Upper lobe of left lung (tissue), 6 donors: ENCODE results near the gene ATXN1. TPM values are rescaled to one million over a fixed set of nuclear protein-coding genes. Genes with fewer than 3 reads are reported as not detected.

ENCODE experiments used
- ATAC-seq, 2 donors: fragments of 200-7000 bp; cut with Tn5 transposase; one replicate each; pipeline ENCODE4 v1.9.1; 2022; ENCODE audit warnings: mild to moderate bottlenecking in 2 of 2, moderate library complexity in 2 of 2; ENCODE audit not compliant: low FRiP score in 2 of 2
- DNase-seq, 2 donors: peaks; one replicate each; pipeline ENCODE4 v3.0.0-alpha.2; 2019 to 2020
- H3K27ac ChIP-seq, 4 donors: fragments of 200-600 bp; sonication (generic); one replicate each; pipeline ENCODE4 v1.5.1; 2016 to 2019
- H3K27me3 ChIP-seq, 4 donors: fragments of 200-600 bp; sonication (generic); one replicate each; pipeline ENCODE4 v1.5.1; 2017 to 2019
- H3K36me3 ChIP-seq, 4 donors: fragments of 200-600 bp; sonication (generic); one replicate each; pipeline ENCODE4 v1.5.1; 2016 to 2019
- H3K4me1 ChIP-seq, 4 donors: fragments of 200-600 bp; sonication (generic); one replicate each; pipeline ENCODE4 v1.5.1; 2018 to 2019
- H3K4me3 ChIP-seq, 4 donors: fragments of 200-600 bp; sonication (generic); one replicate each; pipeline ENCODE4 v1.5.1; 2017 to 2019; ENCODE audit warnings: mild to moderate bottlenecking in 2 of 4, moderate library complexity in 1 of 4
- H3K9me3 ChIP-seq, 4 donors: fragments of 200-600 bp; sonication (generic); one replicate each; pipeline ENCODE4 v1.5.1; 2018 to 2019
- CTCF ChIP-seq, 6 experiments: fragments of 450-650 bp in 4 of 6; fragments of 200-600 bp in 2 of 6; sonication (generic) in 2 of 6; IDR thresholded peaks; one replicate each; pipeline ENCODE4 v1.5.1; 2016 to 2019; ENCODE audit warnings: antibody characterized with exemption in 6 of 6
- EP300 ChIP-seq, 4 donors: sonication (generic); formaldehyde crosslinking; IDR thresholded peaks; one replicate each; pipeline ENCODE4 v1.5.1; 2017; ENCODE audit warnings: antibody characterized with exemption in 4 of 4, control low read depth in 2 of 4
- POLR2A ChIP-seq, 4 donors: fragments of 450-650 bp; IDR thresholded peaks; one replicate each; pipeline ENCODE4 v1.5.1; 2016 to 2017; ENCODE audit warnings: antibody characterized with exemption in 4 of 4, mild to moderate bottlenecking in 2 of 4
- POLR2AphosphoS5 ChIP-seq, 2 donors: sonication (generic); formaldehyde crosslinking; IDR thresholded peaks; one replicate each; pipeline ENCODE4 v1.5.1; 2017; ENCODE audit warnings: antibody characterized with exemption in 2 of 2
- WGBS, 2 donors: methylation state at CpG; one replicate each; pipeline ENCODE4 v1.1.5; 2017 to 2018; 5-methylcytosine and 5-hydroxymethylcytosine counted together
- total RNA-seq, 6 donors: library from RNA; depleted of rRNA in 4 of 6; stranded (reverse); fragments of >200 nt in 4 of 6; gene quantifications; one replicate each; pipeline versions ENCODE4 v1.1.0 to v1.2.1, GENCODE V29; 2016 to 2021
- donor health status: DM: no; HTN: no; CAD: no; lungs with moderate emphysema.
- donor health status: DM: no; HTN: yes; CAD: no; lungs with severe emphysema.

Gene ATXN1
- total RNA-seq, 6 donors from 2014 or later = 44.2 to 106 (median 71.7) TPM

GRCh38 chr6:16539086-16539931, 222.0 kb downstream of the ATXN1 start:
- ATAC-seq (no peak), DNase-seq (no peak)
- whole genome bisulfite sequencing, 2 donors = 87 to 89% methylated on average over 8 of the region's 8 CpGs
- H3K4me1 ChIP-seq = peaks cover 0 to 4% (median 2%) of the 10 kb centered on the region in 4 donors
- H3K9me3 ChIP-seq = no peaks in the 10 kb centered on the region
- H3K4me3 ChIP-seq = no peak overlapping the region
- no peaks in the 10 kb centered on the region for H3K36me3 ChIP-seq
- TF ChIP-seq CTCF (IDR thresholded peaks at IDR 0.05) = no peak
- no peak for TF ChIP-seq POLR2AphosphoS5 (IDR thresholded peaks at IDR 0.05)
- TF ChIP-seq POLR2A (IDR thresholded peaks at IDR 0.05) = no peak
- H3K27ac ChIP-seq = no peak overlapping the region
- no peaks in the 10 kb centered on the region for H3K27me3 ChIP-seq

GRCh38 chr6:16535564-16535963, 225.7 kb downstream of the ATXN1 start:
- Histone ChIP-seq H3K4me3 (no peak overlapping the region), H3K4me1 (peaks cover 0 to 6% (median 0%) of the 10 kb centered on the region in 4 donors), H3K27me3 (no peaks in the 10 kb centered on the region), H3K9me3 (no peaks in the 10 kb centered on the region), H3K27ac (no peak overlapping the region), H3K36me3 (no peaks in the 10 kb centered on the region)
- TF ChIP-seq POLR2A (IDR thresholded peaks at IDR 0.05) = no peak
- TF ChIP-seq POLR2AphosphoS5 (IDR thresholded peaks at IDR 0.05) = no peak
- 85% methylated on average over 5 of the region's 5 CpGs for WGBS, 2 donors
- ATAC-seq = no peak
- DNase-seq = no peak

- Histone ChIP-seq H3K27ac (no peak overlapping the region), H3K36me3 (no peaks in the 10 kb centered on the region), H3K4me1 (peaks cover 0 to 6% (median 0%) of the 10 kb centered on the region in 4 donors), H3K27me3 (no peaks in the 10 kb centered on the region), H3K9me3 (no peaks in the 10 kb centered on the region), H3K4me3 (no peak overlapping the region)
- no peak for TF ChIP-seq EP300 (IDR thresholded peaks at IDR 0.05)
- DNase-seq (no peak), ATAC-seq (no peak)
- WGBS, 2 donors = 91 to 93% methylated on average over 6 of the region's 6 CpGs
These were observed 227.5 kb downstream of the ATXN1 start for GRCh38 chr6:16533721-16534136.

- 46 to 58% methylated on average over 2 of the region's 2 CpGs for WGBS, 2 donors
These were observed 228.1 kb downstream of the ATXN1 start for GRCh38 chr6:16533210-16533609.

GRCh38 chr6:16527691-16528090, 233.6 kb downstream of the ATXN1 start:
- no peak for TF ChIP-seq POLR2A (IDR thresholded peaks at IDR 0.05)
- no peak for TF ChIP-seq EP300 (IDR thresholded peaks at IDR 0.05)
- TF ChIP-seq POLR2AphosphoS5 (IDR thresholded peaks at IDR 0.05) = no peak
- no peak for TF ChIP-seq CTCF (IDR thresholded peaks at IDR 0.05)
- DNase-seq (no peak), ATAC-seq (no peak)
- Histone ChIP-seq H3K36me3 (no peaks in the 10 kb centered on the region), H3K27me3 (no peaks in the 10 kb centered on the region), H3K4me3 (no peak overlapping the region), H3K4me1 (no peaks in the 10 kb centered on the region), H3K27ac (no peak overlapping the region), H3K9me3 (no peaks in the 10 kb centered on the region)
- 95 to 97% methylated on average over 3 of the region's 3 CpGs for WGBS, 2 donors

More at GRCh38 chr6:16533210-16533609, 228.1 kb downstream of the ATXN1 start:
- no peak overlapping the region for H3K27ac ChIP-seq
- ATAC-seq (no peak), DNase-seq (no peak)
- no peak for TF ChIP-seq CTCF (IDR thresholded peaks at IDR 0.05)
- TF ChIP-seq EP300 (IDR thresholded peaks at IDR 0.05) = no peak
- no peak for TF ChIP-seq POLR2A (IDR thresholded peaks at IDR 0.05)
- TF ChIP-seq POLR2AphosphoS5 (IDR thresholded peaks at IDR 0.05) = no peak
- H3K36me3 ChIP-seq = no peaks in the 10 kb centered on the region
- no peak overlapping the region for H3K4me3 ChIP-seq
- no peaks in the 10 kb centered on the region for H3K9me3 ChIP-seq
- H3K4me1 ChIP-seq = peaks cover 0 to 6% (median 0%) of the 10 kb centered on the region in 4 donors
- H3K27me3 ChIP-seq = no peaks in the 10 kb centered on the region

GRCh38 chr6:16524380-16524707, 236.9 kb downstream of the ATXN1 start:
- Histone ChIP-seq H3K9me3 (no peaks in the 10 kb centered on the region), H3K27ac (no peak overlapping the region), H3K4me1 (no peaks in the 10 kb centered on the region), H3K27me3 (no peaks in the 10 kb centered on the region), H3K36me3 (peaks cover 0 to 18% (median 11%) of the 10 kb centered on the region in 4 donors), H3K4me3 (no peak overlapping the region)
- DNase-seq (no peak), ATAC-seq (peak in 1 of 2 donors; percentile 39)
- TF ChIP-seq CTCF (IDR thresholded peaks at IDR 0.05) (no peak), POLR2A (IDR thresholded peaks at IDR 0.05) (no peak), EP300 (IDR thresholded peaks at IDR 0.05) (no peak), POLR2AphosphoS5 (IDR thresholded peaks at IDR 0.05) (no peak)
- 86 to 91% methylated on average over 8 of the region's 8 CpGs for WGBS, 2 donors
